HG03159 (cell line): ENCODE measurements around the gene AIM2.
A peak's percentile ranks its signal among the peaks of the same experiment; 100 is the strongest.
"Not testable (repeated sequence)": the region's sequence is repeated elsewhere in the genome, so short reads cannot be mapped to it uniquely, and the experiment has no call there.

ENCODE experiments used
- ATAC-seq: cut with Tn5 transposase; IDR thresholded peaks from one replicate; pipeline ENCODE4 v1.9.1; 2021; ENCODE audit warnings: mild to moderate bottlenecking, moderate library complexity; ENCODE audit not compliant: unreplicated experiment

Gene AIM2

GRCh38 chr1:159076438-159077119 is at the start of gene AIM2:
AIM2 (minus strand) TSS chr1:159076766; CDS start chr1:159073499, 3,267 bp downstream.
- peak; percentile 88 for ATAC-seq

GRCh38 chr1:159123587-159123986 is 47.0 kb upstream of the AIM2 start:
- no peak for ATAC-seq

DNA sequence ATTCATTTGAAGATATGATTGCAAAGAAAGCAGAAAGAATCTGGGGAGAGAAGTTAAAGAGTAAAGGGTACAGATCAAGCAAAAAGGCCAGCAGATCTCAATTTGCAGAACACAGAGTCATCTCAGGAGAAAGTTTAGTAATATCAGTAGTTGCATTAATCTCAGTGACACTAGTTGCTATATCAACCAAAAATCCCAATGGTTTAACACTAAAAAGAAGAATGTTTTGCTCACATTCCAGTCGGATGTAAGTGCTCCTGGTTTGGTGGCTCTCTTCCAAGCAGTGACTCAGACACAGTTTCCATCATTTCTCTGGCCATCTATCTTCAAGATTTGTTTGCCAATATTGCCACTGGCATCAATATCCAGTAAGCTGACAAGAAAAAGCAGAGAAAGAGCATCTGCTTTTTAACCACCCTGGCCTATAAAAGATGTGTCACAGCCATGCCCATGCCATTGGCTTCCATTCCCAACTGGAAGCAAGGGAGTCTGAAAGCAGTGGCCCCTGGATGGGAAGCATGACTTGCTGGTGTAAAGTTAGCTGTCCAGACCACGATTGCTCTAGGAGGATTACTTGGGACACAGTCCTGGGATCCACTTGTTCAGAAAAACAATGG is 45.5 kb upstream of the AIM2 start:
- ATAC-seq: peak; percentile 78

GRCh38 chr1:159121526-159121925 is 45.0 kb upstream of the AIM2 start:
- peak; percentile 77 for ATAC-seq

- no peak for ATAC-seq
Observed at GRCh38 chr1:159120317-159120716, 43.8 kb upstream of the AIM2 start.

- ATAC-seq: no peak
Observed at GRCh38 chr1:159113596-159114433, 37.2 kb upstream of the AIM2 start.

DNA sequence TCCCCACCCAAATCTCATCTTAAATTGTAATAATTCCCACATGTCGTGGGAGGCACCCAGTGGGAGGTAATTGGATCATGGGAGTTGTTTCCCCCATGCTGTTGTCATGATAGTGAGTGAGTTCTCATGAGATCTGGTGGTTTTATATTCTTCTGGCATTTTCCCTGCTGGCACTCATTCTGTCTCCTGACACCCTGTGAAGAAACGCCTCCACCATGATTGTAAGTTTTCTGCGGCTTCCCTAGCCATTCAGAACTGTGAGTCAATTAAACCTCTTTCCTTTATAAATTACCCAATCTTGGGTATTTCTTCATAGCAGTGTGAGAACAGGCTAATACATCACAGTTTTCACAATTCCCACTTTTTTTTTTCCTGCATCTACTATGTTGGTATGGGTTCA is 26.5 kb upstream of the AIM2 start:
- not testable (repeated sequence) for ATAC-seq

DNA sequence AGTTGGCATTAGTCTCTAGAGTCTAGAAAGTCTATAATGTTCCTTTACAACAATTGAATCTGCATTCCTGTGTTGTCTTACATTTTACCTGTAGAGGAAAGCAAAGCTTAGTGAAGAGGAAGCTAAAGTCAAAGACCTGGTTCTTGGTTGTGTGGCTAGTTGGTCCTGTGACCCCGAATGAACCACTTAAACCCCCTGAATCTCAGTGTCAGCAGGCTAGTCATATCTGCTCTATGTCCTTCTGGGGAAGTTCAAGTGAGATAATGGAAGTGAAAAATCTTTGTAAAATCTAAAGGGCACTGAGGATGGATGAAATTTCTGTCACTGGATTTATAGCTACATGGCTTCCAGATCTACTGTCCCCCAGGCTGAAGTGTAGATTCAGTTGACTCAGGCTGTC is 24.0 kb upstream of the AIM2 start:
- ATAC-seq: no peak

DNA sequence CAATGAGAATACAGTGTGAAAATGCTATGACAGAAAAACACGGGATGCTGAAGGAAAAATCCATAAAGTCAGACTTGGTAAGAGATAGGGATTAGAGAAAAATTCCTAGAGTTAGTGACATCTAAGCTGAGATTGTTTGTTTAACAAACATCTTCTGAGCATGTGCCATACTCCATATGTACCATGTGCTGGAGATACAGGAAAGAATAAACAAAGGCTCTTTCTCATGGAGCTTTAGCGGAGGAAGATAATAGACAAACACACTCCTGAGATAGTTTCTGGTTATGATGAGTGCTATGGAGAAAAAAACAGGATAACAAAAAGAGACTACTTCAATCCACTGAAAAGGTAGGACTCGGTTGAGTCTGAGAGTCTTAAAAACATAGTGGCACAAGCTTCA is 22.0 kb upstream of the AIM2 start:
- ATAC-seq: no peak

- ATAC-seq: no peak
Observed at GRCh38 chr1:159092036-159092760, 15.6 kb upstream of the AIM2 start.

- ATAC-seq: no peak
Observed at GRCh38 chr1:159091607-159092031, 15.1 kb upstream of the AIM2 start.

GRCh38 chr1:159091180-159091560 is 14.6 kb upstream of the AIM2 start:
- ATAC-seq: no peak

DNA sequence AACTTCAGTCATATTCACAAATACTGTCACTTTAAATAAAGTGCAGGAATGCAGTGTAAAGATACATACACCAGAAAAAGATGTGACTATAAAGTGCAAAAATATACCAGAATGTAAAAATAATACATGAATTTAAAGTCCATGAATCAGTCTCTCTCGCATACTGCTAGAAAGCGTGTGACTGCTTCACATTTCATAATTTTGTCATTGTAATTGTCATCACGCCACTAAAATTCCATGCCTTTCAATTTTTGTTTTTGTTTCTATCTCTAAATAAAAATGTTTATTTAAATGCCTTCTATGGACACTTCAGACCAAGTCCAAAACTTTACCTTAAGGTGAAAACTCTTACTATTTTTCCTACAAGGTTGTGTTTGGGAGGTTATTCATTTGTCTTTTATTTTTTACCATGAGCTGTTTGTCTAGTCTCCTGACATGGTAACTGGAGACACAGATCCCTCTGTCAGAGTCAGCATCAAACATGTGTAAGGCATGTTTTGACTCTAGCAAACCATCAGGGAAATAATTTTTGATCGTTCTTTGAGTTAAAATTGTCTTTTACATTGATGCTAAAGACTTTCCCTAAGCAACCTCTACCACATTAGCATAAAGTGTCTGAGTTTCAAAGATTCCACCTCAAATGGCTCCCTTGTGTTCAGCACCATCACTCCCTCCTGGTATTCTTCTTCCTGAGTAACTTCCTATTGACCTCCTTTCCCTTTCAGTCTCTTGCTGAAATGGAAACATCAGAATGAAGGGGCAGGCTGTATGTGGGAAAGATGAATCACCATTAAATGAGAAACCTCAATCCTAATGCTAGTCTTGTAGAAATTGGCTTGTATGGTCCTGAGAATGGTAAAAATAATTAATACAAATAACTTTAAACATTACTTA is 14.0 kb upstream of the AIM2 start:
- ATAC-seq: no peak

DNA sequence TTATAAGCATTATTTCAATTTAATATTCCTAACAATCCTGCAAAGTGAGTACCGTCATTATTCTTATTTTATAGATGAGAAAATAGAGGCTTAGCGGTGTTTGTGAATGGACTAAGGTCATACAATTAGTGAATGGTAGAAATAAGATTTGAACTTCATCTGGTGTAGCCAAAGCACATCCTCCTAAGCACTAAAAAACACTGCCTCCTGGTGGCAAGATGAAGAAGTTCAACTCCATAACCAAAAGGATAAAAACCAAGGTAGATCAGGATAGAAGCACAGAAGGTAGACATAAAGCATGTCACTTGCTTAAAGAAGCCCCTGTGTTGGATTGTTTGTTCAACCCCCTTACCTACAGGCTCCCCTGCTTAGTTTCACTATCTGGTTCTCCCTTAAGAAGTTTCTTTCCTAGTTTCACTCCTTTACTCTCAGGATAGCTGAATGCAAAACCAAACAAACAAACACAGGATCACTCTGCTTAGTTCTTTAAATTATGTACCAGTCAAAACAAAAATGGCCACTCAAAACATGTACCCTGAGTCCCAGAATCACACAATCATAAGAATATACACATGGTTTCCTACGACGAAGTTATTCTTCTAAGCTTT is 12.7 kb upstream of the AIM2 start:
- no peak for ATAC-seq

- peak; percentile 52 for ATAC-seq
Observed at GRCh38 chr1:159088546-159089183, 12.1 kb upstream of the AIM2 start.

DNA sequence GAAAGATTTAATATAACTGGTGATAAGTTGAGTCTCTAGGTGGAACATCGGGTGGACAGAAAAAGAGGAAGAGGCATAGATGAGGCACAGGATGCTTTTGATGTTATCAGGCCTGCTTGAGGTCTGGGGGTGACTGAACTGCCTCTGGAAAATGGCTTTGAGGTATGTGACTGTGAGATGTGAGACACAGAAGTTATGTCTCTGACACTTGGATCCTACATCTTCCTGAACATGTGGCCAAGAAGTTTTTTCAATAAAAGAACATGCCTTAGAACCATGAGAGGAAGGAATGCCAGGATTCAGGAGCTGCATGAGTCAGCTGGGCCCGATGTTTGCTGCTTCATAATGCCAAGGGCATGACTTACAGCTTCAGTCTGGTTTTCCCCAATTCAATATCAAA is 11.5 kb upstream of the AIM2 start:
- no peak for ATAC-seq

DNA sequence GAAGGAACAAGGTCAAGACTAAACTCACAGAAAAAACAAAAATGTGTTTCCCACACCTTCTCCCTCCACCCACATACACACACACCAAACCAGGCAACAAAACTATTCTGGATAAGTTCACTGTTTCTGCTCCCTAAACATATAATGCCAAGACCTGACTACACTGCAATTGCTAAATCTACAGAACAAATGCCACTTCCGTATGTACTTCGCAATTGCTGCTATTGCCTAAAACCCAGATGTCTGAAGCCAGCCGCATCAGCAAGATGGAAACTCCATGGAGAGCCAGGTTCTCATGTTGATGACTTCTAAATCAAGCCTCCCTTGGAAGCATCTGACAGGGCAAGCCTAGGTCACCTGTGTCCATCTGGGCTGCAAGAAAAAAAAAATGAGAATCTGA is 8.3 kb upstream of the AIM2 start:
- ATAC-seq: no peak

DNA sequence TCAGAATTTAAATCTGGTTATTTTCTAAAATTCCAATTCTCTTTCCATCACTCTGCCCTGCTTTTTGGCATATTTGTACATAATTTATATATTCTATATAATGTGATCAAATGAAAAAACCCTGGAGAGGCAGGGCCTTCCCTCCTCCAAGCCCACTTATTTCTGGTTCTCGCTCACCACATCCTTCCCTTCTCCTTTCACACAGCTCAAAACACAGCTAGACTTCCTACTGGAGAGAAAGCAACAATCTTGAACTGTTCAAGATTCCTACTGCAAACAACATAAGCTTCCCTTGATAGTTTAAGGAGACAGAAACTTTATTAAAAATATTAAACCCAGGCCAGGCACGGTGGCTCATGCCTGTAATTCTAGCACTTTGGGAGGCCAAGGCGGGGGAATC is 7.6 kb upstream of the AIM2 start:
- ATAC-seq: no peak

DNA sequence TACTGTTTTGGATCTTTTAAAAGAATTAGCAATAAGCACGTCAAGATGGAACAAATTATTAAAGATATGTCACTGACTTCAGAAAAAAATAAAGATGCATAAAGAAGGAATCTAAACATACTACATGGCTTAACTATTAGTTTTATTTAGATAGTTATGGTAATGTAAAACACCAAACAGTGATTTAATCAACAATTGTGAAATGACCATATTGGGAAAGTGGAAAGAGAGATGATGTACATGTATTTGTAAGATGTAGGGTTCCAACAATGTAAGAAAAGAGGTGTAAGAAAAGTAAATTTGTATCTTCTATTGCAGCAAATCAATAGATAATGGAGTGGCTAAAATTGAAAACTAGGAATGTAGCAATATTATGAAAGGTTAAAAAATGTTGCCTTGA is 6.4 kb upstream of the AIM2 start:
- no peak for ATAC-seq
